NCI-H226 (cell line): ENCODE data around the gene SORCS2.
"Not testable (repeated sequence)": the region's sequence is repeated elsewhere in the genome, so short reads cannot be mapped to it uniquely, and the experiment has no call there.

Source experiments
- DNase-seq: peaks from one replicate; pipeline ENCODE4 v3.0.0-alpha.2; 2015

SORCS2 gene

DNA sequence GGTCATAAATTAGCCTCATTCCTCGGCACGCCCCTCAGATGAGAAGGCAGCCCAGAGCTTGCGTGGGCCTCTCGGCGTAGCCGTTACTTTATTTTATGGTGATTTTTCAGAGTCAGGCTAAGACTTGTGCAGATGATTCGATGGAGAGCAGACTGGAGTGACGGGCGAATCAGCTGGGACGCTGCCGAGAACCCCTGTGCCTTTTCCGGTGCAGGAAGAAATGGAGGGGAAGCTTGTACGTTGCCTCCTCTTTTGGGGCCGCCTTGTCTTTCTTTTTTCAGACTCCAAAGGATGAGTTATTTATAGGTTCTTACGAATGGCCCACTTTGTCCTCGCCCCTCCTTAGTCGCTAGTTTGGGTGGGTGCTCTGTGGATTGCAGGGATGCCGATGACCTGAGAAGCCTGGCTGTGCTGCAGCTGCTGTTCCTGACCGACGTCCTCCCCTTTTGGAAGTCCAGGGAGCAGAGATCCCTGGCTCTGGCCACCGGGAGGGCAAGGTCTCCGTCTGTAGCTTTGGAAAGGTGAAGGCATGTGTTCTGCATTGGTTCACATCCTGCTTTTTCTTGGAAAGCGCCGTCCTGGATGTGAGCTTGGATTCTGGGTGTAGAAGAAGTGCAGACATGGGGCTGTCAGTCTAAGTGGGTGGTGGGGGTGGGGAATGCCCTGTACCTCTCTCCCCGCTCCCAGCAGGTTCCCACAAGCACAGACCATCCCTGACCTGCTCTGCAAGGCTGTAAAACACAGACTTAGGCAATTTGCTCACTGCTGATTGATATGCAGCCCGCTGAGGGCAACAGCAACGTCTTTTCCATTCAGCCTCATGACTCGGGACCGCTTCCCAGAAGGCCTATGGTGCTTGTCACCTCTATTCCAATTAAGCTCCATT lies 9.3 kb downstream of the SORCS2 start:
- DNase-seq: no peak

DNA sequence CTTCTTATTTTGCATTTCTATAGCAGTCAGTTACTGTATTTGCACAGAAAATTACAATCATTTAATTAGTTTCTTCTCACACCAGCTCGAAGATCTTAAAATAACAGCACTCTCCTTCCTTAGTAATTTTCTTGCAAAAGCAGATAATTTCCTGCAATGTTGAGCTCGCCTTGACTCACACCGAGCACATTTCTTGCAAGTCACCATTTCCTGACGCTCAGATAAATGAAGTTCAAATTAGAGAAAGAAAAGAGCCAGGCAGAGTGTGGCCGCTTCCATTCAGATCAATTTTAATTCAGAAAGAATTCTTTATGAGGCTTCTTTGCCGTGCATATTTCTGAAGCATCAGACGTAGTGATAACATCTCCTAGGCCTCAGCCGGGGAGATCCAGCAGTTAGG lies 10.1 kb downstream of the SORCS2 start:
- no peak for DNase-seq

DNA sequence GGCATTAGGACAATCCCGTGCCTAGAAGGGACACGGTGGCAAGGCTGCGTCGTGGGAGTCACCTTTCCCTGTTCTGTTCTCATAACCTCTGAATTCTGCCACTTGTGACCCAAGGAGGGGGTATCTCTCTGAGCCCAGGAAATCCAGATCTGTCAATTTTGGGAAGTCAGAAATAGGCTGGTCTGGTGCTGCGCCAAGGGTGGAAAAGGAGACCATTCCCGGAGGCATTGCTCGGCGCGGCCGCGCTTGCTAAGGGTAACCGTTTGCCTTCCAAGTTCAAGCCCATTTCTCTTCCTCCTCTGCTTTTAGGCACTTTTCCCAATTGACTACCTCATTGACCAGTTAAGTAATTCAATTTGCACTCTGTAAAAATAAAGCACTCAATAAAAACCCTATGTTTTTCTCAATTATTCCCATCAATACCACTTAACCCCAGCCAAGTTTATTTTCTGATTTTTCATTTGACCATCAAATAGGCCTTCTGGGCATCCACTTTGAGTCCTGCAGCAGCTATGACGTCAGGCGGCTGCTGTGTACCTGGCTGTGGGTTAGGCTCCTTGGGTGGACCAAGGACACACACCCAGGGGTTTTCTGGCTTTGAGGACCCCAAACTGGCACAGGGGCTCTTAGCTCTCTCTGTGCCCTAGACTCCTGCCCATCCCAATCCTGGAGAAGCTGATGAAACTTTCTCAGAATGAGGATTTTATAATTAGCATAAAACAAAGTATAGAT lies 12.5 kb downstream of the SORCS2 start:
- no peak for DNase-seq

DNA sequence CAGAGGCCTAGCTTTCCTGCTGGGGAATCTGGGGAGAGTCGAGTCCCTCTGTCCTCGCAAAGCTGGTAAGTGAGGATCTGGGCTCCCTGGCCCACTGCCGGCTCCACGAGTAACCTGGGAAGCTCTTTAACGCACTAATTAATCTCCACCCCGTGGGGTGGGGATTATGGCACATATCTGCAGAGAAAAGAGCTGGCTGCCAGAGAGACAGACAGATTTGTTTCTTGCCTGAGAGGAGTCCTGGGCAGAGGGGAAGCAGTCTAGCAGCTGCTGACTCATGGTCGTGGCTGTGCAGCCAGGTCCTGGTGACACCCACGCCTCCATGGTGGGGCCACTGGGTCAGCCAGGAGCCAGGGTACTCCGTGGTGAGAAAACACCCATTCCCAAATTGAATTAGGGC lies 14.0 kb downstream of the SORCS2 start:
- DNase-seq: peak; percentile 40

DNA sequence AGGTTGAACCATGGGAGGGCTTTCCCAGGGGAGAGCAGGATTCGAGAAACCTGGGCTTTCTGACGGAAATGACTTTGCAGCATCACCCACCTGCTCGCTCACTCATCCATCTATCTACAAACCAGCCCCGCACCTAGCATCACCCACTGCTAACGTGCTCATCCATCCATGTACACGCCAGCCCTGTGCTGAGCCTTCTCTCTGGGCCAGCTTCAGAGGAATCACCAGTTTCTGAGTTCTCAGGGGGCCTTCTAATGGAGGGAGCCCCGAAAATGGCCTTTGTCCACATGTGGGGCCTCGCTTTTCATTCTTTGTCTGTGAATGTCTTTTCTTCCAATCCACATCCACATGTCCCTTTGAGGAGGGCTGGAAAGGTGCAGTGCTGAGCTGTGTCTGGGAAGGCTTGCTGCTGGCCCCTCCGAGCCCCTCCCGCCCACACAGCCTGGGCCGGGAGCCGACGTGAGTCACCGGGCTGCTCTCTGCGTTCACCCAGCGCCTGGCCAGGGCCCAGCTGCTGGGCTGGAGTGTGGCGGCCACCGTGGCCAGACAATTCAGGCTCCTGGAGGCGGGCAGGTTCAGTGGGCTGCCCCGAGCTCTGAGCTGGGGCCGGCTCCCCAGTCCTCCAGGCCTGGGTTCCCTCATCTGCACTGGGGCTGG lies 14.7 kb downstream of the SORCS2 start:
- DNase-seq: peak; percentile 90

DNA sequence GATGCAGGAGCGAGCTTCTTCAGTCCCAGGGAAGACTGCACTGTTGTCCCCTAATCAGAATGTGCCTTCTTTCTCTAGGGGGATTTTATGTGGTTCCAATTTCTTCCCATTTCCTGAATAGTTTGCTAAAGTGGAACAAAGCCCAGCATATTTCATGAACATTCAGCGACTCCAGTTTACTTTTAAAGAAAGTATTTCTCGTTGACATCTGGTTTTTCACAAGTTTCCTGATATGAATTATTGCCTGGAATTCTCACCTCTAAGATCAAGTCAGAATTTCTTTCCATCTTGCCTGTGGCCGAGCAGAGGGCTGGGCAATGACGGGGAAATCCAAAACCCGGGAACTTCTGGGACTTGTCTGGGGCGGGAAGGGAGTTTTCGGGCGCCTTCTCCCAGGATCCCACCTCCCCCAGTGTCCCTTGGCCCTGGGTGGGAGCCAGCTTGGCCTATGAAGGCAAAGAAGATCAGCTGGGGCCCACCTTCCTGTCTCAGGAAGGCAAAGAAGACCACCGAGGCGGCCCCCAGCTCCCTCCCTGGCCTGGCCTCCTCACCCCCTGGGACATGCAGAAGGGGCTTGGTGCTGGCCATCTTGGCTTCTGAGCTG lies 15.4 kb downstream of the SORCS2 start:
- no peak for DNase-seq

DNA sequence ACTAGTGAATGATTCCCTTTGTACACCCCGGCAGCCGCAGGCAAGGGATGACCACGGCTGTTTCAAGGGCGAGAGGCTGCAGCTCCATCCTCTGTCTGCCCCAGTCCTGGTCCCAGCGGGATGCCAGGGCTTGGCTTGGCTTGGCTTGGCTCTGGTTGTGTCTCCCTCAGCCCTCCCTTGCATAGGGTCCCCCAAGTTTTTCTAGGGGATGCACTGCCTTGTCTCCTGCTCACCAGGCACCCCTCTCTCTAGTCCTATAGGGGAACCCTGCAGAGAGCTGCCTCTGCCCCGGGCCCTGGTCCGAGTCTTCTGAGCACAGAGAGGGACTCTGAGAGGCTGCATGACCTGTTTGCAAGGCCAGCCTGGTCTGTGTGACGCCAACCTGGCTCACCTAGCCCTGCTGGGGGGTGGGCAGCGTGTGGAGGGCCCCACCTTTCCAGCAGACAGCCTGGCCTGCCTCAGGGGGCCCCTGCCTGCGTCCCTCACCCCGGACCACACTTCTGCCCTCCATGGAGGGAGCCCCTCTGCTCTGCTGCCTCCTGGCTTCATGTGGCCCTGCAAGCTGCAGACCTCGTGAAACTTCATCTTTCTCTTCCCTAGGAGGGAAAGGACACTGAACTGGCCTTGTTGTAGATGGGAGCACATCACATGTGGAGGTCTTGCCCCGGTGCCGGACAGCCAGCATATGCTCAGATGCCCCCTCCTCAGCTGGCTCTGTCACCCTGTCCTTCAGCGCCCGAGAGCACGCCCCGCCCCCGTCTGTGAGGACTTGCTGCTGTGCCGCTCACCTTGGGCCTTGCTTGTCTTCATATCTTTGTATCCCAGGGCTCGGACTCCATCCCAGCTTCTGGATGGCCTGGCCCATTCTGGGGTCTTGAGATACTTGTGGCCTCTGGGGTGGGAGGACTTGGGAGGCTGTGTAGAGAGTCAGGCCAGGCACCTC lies 16.4 kb downstream of the SORCS2 start:
- no peak for DNase-seq

DNA sequence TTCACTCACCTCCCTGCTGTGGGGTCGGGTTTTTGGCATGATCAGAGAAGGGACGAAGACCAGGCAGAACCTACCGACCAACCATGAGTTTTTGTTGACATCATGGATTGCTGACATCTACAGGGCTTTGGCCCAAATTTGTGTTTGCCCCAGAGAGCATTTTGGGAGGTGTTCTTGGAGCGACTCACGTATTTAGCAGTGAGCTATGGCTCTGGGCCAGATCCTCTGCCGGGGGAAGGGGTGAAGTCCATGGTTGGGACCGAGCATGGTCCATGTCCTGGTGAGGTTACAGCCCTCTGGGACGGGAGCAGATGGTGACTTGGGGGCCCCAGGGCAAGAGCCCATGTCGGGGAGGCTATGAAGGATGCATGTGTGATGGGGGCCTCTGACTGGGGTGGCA lies 17.4 kb downstream of the SORCS2 start:
- no peak for DNase-seq

DNA sequence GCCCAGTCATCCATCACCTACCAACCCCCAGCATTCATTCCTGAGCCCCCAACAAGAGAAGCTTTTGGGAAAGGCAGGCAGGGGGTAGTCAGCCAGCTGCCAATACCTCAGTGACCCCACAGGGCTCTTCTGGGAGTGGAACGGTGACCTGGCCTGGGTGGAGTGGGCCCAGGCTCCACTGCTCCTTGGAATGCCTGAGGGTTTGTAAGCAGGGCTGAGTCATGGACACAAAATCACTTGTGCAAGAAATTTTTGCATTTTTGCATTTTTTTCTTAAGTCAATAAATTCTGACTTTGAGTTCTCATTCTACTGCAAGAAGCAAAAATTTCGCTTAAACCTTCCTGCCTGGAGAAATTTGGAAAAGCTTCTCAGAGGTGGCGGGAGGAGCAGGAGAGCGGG lies 18.5 kb downstream of the SORCS2 start:
- DNase-seq: peak; percentile 61

DNA sequence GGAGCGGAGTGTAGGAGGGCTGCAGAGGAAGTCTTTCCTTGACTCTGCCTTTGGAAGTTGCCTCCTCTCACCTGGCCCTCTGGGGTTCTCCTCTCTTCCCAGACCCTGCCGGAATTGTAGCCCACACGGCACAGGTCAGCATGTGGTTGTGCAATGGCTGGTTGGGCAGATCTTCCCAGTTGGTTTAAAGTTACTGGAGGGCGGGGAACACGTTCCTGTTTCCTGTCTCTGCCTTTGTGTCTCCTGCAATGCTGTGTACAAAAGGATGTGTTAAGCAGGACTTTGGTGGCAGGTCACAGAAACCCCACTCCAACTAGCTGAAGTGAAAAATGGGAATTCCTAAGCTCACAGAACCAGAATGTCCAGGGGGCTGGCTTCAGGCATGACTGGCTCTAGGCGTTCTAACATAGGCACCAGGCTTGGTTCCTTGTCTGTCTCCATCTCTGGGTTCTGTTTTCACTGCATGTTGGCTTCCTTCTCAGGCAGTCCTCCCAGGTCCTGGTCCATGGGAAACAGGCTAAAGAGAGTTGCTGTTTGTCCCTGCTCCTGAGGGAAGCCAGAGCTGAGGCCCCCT lies 19.9 kb downstream of the SORCS2 start:
- peak; percentile 31 for DNase-seq

DNA sequence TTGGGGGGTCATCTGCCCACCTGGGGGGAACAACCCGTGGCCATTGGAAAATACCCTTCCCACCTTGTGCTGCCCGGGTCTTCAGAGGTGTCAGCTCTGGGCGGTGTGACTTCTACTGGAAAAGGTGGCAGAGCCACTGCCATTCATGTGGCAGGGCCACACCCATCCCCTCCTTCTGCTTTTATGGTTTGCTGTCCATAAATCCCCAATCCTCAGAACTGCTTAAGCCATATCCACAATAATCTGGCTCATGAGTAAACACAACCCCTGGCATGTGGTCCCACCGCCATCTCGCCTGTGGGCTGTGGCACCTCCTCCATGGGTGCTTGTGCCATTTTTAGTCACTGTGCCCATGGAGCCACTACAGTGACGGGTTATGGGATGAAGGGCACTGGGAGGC lies 20.6 kb downstream of the SORCS2 start:
- no peak for DNase-seq

DNA sequence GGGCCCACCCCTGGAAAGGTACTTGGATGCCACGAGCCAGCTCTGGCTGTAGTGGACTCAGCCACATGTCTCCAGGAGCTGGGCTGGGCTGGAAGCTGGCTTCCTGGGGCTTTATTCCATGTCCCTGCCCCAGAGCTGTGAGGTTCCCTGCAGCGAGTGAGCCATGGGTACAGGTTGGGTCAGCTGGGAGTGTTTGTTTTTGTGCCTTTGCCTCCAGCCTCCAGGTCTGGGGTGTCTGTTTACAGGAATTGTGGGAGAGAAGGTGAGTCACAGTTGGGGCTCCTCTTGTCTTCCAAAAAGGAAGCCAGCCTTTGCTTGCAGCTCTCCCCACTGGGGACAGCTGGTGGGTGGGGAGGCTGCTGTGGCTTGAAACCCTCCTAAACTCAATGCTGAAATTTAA lies 21.5 kb downstream of the SORCS2 start:
- no peak for DNase-seq

DNA sequence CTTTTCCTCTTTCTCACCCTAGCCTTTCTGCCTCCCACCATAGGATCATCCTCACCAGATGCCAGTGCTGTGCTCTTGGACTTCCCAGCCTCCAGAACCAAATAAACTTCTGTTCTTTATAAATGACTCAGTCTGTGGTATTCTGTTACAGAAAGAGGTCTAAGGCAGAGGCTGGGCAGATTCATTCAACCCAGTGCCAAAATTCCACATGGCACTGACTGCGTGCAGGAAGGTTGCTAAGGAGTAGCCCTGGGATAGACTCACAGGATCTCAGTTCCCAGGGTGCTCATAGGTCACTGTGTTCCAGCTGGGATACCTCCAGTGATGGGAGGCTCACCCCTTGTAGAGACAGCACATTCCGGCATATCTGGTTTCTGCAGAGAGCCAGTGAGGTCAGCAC lies 22.0 kb downstream of the SORCS2 start:
- DNase-seq: peak; percentile 31

DNA sequence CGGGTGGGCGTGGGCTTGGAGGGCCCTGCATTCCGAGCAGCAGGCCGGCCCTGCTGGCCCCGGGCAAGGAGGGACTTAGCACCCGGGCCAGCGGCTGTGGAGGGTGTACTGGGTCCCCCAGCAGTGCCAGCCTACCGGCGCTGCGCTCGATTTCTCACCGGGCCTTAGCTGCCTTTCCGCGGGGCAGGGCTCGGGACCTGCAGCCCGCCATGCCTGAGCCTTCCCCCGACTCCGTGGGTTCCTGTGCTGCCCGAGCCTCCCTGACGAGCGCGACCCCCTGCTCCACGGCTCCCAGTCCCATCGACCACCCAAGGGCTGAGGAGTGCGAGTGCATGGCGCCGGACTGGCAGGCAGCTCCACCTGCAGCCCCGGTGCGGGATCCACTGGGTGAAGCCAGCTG lies 22.8 kb downstream of the SORCS2 start:
- DNase-seq: not testable (repeated sequence)

DNA sequence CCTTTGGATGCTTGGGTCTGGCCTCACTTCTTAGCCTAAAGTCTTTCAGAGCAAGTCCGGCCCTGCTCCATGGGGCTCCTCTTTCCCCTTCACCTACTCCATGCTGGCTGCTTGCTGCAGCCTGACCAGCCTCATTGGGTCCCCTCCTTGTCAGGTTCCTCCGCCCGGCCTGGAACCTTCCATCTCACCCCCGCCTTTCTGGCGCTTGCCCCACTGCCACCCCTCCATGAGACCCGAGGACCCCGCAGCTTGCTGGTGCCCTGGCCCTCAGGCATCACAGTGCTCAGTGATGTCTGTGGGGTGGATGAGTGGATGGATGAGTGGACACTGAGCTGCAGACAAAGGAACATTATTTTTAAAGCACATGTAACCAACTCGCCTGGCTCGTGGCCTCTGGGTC lies 24.7 kb downstream of the SORCS2 start:
- DNase-seq: no peak

DNA sequence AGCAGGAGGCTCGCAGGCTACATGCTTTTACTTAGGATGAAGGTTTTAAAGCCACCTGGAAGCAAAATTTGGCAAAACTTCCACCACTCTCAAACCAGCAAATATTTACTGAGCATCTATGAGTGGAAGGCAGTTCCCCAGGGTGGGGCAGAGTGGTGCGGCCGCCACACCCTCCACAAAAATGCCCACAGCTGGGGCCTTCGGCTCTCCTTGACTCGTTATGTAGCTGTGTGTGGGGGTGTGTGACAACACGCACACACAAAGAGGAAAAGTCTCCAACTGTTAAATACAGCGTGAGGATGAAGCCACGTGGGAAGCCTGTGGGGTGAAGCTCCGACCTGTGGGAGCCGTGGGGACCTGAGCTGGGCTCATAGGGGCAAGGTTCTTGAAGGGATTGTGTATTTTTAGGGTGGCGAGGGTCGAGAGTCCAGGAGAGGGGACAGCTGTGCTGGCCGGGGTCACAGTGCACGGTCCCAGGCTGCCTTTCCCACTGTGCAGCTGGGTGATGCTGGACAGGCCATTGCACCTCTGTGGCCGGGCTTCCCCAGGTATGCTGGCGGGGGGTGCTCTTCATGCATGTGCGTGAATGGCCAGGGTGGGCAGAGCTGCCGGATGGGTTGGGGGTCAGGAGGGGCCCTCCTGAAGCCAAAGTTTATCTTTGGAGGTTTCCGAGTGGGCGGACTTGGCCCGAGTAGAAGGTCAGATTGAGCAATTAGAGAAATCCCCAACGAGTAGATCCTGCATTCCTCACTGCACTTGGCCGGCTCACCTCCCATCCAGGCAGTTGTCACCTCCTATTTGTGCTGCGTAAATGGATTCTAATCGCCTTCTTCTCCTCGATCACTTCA lies 25.4 kb downstream of the SORCS2 start:
- peak; percentile 75 for DNase-seq

DNA sequence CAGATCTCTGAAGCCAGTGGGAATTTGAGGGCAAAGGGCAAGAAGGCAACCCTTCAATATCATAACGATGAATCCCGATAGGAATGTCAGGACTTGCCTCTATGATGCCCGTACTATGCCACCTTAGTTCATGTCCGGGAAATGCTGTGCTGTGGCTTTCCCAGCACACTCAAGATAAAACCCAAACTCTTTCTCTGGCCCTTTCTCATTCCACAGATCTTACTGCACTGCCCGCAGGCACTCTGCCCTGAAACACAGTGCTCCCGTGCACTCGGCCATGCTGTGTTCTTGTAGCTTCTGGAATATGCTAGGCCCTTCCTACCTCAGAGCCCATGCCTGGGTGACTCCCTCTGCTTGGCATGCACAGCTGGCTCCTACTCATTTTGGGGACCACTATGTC lies 26.3 kb downstream of the SORCS2 start:
- DNase-seq: peak; percentile 16

DNA sequence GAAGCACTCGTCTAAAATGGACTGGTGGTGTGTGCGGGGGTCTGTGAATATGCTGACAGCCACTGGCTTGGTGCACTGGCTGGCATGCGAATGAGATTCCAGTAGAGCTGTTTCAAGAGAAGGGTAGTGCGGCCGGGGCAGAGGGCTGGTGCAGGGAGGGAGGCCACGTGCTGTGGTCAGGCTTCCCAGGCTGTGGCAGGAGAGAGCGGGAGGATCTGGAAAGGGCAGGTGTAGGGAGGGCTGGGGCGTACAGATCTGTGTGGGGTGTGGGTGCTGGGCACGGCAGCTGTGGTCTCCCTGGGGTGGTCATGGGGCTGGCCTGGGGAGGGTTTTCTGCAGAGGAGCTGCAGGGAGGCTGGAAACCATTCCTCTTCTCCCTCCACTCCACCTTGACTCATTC lies 30.2 kb downstream of the SORCS2 start:
- DNase-seq: no peak

DNA sequence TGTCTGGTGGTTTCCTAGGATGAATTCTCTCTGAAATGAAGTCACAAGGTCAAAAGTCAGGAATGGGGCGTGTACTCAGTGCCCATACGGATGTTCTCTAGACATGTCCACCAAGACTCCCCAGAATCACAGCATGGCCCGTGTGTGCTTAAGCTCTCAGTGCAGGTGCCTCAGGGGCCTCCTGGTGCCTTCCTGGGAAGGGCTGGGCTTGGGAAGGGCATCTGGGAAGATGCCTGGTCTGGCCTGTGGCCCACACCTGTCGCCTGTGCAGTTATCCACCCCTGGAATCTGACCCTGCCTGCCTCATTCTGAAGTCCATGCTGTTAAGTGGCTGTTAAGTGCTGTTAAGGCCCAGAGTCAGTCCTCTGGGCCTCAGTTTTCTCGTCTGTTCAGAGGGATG lies 31.2 kb downstream of the SORCS2 start:
- DNase-seq: no peak

DNA sequence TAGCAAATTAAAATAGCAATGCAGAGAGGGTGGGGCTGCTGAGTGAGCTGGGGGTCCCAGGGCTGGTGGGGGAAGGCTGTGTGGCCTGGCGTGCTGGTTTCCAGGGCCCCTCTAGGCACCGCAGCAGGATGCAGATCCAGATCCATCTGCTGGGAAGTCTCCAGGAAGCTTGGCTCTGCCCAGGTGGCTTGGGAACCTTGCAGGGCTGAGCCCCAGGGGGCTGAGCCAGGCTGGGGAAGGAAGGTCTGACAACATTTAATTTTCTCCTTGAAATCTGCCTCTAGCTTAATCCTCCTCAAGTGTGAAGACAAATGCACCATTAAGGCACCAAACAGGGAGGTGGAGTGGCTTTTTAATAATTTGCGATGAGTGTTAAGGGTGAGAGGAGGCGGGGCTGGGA lies 31.7 kb downstream of the SORCS2 start:
- DNase-seq: no peak
